Panc1 (cell line): ENCODE measurements around the gene PIGZ. TPM values are rescaled to one million over a fixed set of nuclear protein-coding genes. Genes with fewer than 3 reads are reported as not detected.
A peak's percentile ranks its signal among the peaks of the same experiment; 100 is the strongest.

Experiments
- ATAC-seq: fragments of 200-7000 bp; cut with Tn5 transposase; 2 replicates; pipeline ENCODE4 v1.9.1; 2020; ENCODE audit warnings: mild to moderate bottlenecking, moderate library complexity
- BruUV-seq: library from RNA; stranded (reverse); fragments of 400-500 nt; replicated peaks from 2 replicates; lab custom pipeline; 2021; lab: Mats Ljungman, UMichigan
- CTCF ChIA-PET: fragments of 300-600 bp; sonication (Branson Sonifier 250); formaldehyde crosslinking; loops from one replicate; lab custom pipeline; 2022; ENCODE audit warnings: antibody characterized with exemption; lab: Charles Lee
- POLR2A ChIA-PET: fragments of 300-600 bp; sonication (Branson Sonifier 250); formaldehyde crosslinking; loops from one replicate; lab custom pipeline; 2022; ENCODE audit warnings: antibody characterized with exemption; lab: Charles Lee
- DNase-seq: peaks from one replicate; pipeline ENCODE4 v3.0.0-alpha.2; 2010; ENCODE audit warnings: low read depth, low spot score
- H3K27ac ChIP-seq: 2 replicates; pipeline ENCODE4 v1.5.1; 2011; ENCODE audit warnings: mild to moderate bottlenecking, low read length, inconsistent platforms
- H3K27me3 ChIP-seq: fragments of 200-500 bp; sonication (Bioruptor generic); 2 replicates; pipeline ENCODE4 v1.6.0; 2014; ENCODE audit warnings: low read length, inconsistent platforms; ENCODE audit not compliant: control insufficient read depth, insufficient read depth
- H3K36me3 ChIP-seq: fragments of 200-500 bp; sonication (Bioruptor generic); 2 replicates; pipeline ENCODE4 v1.5.1; 2014; ENCODE audit warnings: inconsistent platforms, mild to moderate bottlenecking, low read length, moderate library complexity; ENCODE audit not compliant: control insufficient read depth, insufficient read depth
- H3K4me1 ChIP-seq: 2 replicates; pipeline ENCODE4 v1.5.1; 2011; ENCODE audit warnings: inconsistent platforms, mild to moderate bottlenecking, low read length, moderate library complexity; ENCODE audit not compliant: control insufficient read depth, insufficient read depth
- H3K4me3 ChIP-seq, 2 experiments: 2 replicates each; pipeline ENCODE4 v1.5.1; 2011 to 2012; ENCODE audit warnings: low read depth in 2 of 2, low read length in 2 of 2, mild to moderate bottlenecking in 2 of 2, inconsistent platforms in 1 of 2, moderate library complexity in 1 of 2
- H3K9me3 ChIP-seq: fragments of 200-500 bp; sonication (Bioruptor generic); 2 replicates; pipeline ENCODE4 v1.5.1; 2014; ENCODE audit warnings: low read depth, mild to moderate bottlenecking, inconsistent platforms, low read length, moderate library complexity; ENCODE audit not compliant: control insufficient read depth, insufficient read depth
- POLR2AphosphoS5 ChIP-seq: IDR thresholded peaks from 2 replicates; pipeline ENCODE4 v1.6.1; 2012; ENCODE audit warnings: mild to moderate bottlenecking, low read depth, low read length, moderate library complexity
- SIN3A ChIP-seq: IDR thresholded peaks from 2 replicates; pipeline ENCODE4 v1.6.1; 2012; ENCODE audit warnings: low read depth, mild to moderate bottlenecking, low read length, moderate library complexity, borderline replicate concordance; ENCODE audit not compliant: insufficient read depth
- TCF7L2 ChIP-seq: IDR thresholded peaks from 2 replicates; pipeline ENCODE4 v1.6.1; 2011; ENCODE audit warnings: mild to moderate bottlenecking, low read depth, low read length, inconsistent platforms
- in situ Hi-C: cut with HindIII; loops from 2 replicates; pipeline ENCODE4 v1.10.0; 2016; ENCODE audit warnings: low sequenced_read_pairs, low pct_unique_long_range_greater_than_20kb
- intact Hi-C: fragments of 100-400 bp; cut with micrococcal nuclease; formaldehyde crosslinking; loops from one replicate; pipeline ENCODE4 v1.10.0; 2022; ENCODE audit not compliant: unreplicated experiment
- total RNA-seq: library from RNA; stranded (reverse); gene quantifications from one replicate; pipeline ENCODE4 v1.2.1, GENCODE V29; 2021; ENCODE audit not compliant: unreplicated experiment
- TF ChIP-seq, protein P1 (sequence below): fragments of 450-650 bp; IDR thresholded peaks from 2 replicates; pipeline ENCODE4 v1.5.1; 2017; ENCODE audit warnings: mild to moderate bottlenecking
- TF ChIP-seq, protein P2 (sequence below), 2 experiments: IDR thresholded peaks; 2 replicates each; pipeline ENCODE4 v1.6.1; 2011 to 2012; ENCODE audit warnings: low read depth in 2 of 2, control low read depth in 1 of 2, low read length in 1 of 2, mild to moderate bottlenecking in 1 of 2, moderate library complexity in 1 of 2; ENCODE audit not compliant: insufficient read depth in 1 of 2

Gene PIGZ
- total RNA-seq, 1 experiment from 2014 or later, result 6.3 TPM

DNA sequence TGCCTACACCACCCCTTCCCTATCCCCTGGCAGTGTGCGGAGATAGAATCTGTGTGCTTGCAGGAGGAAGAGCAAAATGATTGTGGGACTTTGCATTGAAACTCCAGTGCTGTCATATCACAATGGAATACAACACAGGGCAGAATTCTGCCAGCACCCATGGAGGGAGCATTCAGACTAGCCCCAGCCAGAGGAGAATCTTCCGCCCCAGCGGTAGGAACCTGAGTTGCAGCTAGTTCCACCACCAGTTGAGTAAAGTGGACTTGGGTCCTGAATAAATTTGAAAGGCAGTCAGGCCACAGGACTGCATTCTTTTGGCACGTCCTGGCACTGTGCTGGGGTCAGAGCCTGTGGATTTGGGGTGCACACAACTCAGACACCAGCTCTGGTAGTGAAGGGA lies 53.8 kb downstream of the PIGZ start:
- BruUV-seq, result no TSS peak
- Histone ChIP-seq H3K9me3 (no peaks in the 10 kb centered on the region), H3K27me3 (no peaks in the 10 kb centered on the region), H3K36me3 (no peaks in the 10 kb centered on the region), H3K27ac (no peak overlapping the region), H3K4me1 (no peaks in the 10 kb centered on the region), H3K4me3 (no peak overlapping the region)
- in situ Hi-C loops (no loop called here), intact Hi-C loops (no loop called here)
- no peak for ATAC-seq
- TF ChIP-seq, protein P1, sequence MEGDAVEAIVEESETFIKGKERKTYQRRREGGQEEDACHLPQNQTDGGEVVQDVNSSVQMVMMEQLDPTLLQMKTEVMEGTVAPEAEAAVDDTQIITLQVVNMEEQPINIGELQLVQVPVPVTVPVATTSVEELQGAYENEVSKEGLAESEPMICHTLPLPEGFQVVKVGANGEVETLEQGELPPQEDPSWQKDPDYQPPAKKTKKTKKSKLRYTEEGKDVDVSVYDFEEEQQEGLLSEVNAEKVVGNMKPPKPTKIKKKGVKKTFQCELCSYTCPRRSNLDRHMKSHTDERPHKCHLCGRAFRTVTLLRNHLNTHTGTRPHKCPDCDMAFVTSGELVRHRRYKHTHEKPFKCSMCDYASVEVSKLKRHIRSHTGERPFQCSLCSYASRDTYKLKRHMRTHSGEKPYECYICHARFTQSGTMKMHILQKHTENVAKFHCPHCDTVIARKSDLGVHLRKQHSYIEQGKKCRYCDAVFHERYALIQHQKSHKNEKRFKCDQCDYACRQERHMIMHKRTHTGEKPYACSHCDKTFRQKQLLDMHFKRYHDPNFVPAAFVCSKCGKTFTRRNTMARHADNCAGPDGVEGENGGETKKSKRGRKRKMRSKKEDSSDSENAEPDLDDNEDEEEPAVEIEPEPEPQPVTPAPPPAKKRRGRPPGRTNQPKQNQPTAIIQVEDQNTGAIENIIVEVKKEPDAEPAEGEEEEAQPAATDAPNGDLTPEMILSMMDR, result no peak
- no peak for TF ChIP-seq SIN3A
- POLR2A ChIA-PET, result interaction anchor here (0.6 kb wide), 1 partner anchor 157 kb away, joined by 8 read pairs; no protein-coding TSS in a partner anchor
- no peak for DNase-seq
- CTCF ChIA-PET, result no interaction called here

DNA sequence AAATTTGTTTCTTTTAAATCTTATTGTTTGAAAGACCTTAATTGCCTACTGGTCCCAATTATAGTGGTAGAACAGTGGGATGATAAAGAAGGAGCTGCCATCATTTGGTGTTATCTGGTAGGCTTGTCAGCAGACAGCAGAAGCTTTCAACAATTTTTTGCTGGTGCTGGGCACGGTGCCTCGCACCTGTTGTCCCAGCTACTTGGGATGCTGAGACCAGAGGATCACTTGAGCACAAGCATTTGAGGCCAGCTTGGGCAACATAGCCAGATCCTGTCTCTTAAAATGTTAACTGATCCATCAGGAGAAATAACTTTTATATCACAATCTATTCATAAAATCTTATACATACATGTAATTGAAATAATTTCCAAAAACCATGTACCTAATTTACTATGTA lies 64.9 kb downstream of the PIGZ start:
- TF ChIP-seq TCF7L2 (no peak), POLR2AphosphoS5 (no peak), SIN3A (no peak)
- TF ChIP-seq, protein P1, result no peak
- TF ChIP-seq, protein P2, sequence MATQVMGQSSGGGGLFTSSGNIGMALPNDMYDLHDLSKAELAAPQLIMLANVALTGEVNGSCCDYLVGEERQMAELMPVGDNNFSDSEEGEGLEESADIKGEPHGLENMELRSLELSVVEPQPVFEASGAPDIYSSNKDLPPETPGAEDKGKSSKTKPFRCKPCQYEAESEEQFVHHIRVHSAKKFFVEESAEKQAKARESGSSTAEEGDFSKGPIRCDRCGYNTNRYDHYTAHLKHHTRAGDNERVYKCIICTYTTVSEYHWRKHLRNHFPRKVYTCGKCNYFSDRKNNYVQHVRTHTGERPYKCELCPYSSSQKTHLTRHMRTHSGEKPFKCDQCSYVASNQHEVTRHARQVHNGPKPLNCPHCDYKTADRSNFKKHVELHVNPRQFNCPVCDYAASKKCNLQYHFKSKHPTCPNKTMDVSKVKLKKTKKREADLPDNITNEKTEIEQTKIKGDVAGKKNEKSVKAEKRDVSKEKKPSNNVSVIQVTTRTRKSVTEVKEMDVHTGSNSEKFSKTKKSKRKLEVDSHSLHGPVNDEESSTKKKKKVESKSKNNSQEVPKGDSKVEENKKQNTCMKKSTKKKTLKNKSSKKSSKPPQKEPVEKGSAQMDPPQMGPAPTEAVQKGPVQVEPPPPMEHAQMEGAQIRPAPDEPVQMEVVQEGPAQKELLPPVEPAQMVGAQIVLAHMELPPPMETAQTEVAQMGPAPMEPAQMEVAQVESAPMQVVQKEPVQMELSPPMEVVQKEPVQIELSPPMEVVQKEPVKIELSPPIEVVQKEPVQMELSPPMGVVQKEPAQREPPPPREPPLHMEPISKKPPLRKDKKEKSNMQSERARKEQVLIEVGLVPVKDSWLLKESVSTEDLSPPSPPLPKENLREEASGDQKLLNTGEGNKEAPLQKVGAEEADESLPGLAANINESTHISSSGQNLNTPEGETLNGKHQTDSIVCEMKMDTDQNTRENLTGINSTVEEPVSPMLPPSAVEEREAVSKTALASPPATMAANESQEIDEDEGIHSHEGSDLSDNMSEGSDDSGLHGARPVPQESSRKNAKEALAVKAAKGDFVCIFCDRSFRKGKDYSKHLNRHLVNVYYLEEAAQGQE (IDR thresholded peaks at IDR 0.05; ENCODE audit: insufficient read depth in 1 of 2, low read depth in 2 of 2, low read length in 1 of 2), result no peak
- ChIA-PET POLR2A (no interaction called here), CTCF (no interaction called here)
- no peak for DNase-seq
- in situ Hi-C loops (no loop called here), intact Hi-C loops (no loop called here)
- TSS peak; percentile 27 for BruUV-seq
- Histone ChIP-seq H3K9me3 (no peaks in the 10 kb centered on the region), H3K36me3 (peaks cover 33% of the 10 kb centered on the region; the same call in 1 of the 2 replicates), H3K27ac (no peak overlapping the region), H3K4me1 (no peaks in the 10 kb centered on the region), H3K27me3 (no peaks in the 10 kb centered on the region), H3K4me3 (no peak overlapping the region)
- no peak for ATAC-seq
